Measurements from ENCODE around the gene CDH13. TPM values are rescaled to one million over a fixed set of nuclear protein-coding genes. Genes with fewer than 3 reads are reported as not detected.

Gene CDH13
- total RNA-seq, 1 experiment from 2014 or later, result 2.1 TPM

GRCh38 chr16:83046664-83047063, 419.9 kb downstream of the CDH13 start:
- POLR2A ChIA-PET (ENCODE audit: low non-redundant PET), result no interaction called here
- Histone ChIP-seq H3K27me3 (replicated peaks; ENCODE audit: insufficient read depth, low read depth, low read length, poor library complexity) (no peaks in the 10 kb centered on the region), H3K9me3 (ENCODE audit: low read depth, low read length, poor library complexity, severe bottlenecking) (no peaks in the 10 kb centered on the region), H3K36me3 (ENCODE audit: insufficient read depth, low read length, poor library complexity, severe bottlenecking) (no peaks in the 10 kb centered on the region), H3K27ac (ENCODE audit: low read depth, low read length, poor library complexity, severe bottlenecking) (no peak overlapping the region), H3K4me1 (ENCODE audit: insufficient read depth, low read length, poor library complexity, severe bottlenecking) (peaks cover 8% of the 10 kb centered on the region), H3K4me3 (ENCODE audit: low read depth, low read length, poor library complexity, severe bottlenecking) (no peak overlapping the region)
- BruUV-seq (replicated peaks), result no TSS peak
- peak; percentile 85 for DNase-seq (ENCODE audit: low spot score)
- intact Hi-C loops (cut with micrococcal nuclease; ENCODE audit: unreplicated experiment), result no loop called here
- TF ChIP-seq EZH2 (IDR thresholded peaks at IDR 0.05; ENCODE audit: borderline replicate concordance, low read depth, low read length, poor library complexity, severe bottlenecking), result no peak
- TF ChIP-seq CTCF (conservative IDR thresholded peaks at IDR 0.05; ENCODE audit: low read depth, low read length), result no peak
- CTCF ChIA-PET, result no interaction called here

GRCh38 chr16:83051451-83051850, 424.7 kb downstream of the CDH13 start:
- DNase-seq (ENCODE audit: low spot score), result no peak
- Histone ChIP-seq H3K9me3 (ENCODE audit: low read depth, low read length, poor library complexity, severe bottlenecking) (no peaks in the 10 kb centered on the region), H3K27me3 (replicated peaks; ENCODE audit: insufficient read depth, low read depth, low read length, poor library complexity) (no peaks in the 10 kb centered on the region), H3K4me3 (ENCODE audit: low read depth, low read length, poor library complexity, severe bottlenecking) (no peak overlapping the region), H3K27ac (ENCODE audit: low read depth, low read length, poor library complexity, severe bottlenecking) (no peak overlapping the region), H3K36me3 (ENCODE audit: insufficient read depth, low read length, poor library complexity, severe bottlenecking) (no peaks in the 10 kb centered on the region), H3K4me1 (ENCODE audit: insufficient read depth, low read length, poor library complexity, severe bottlenecking) (peaks cover 2% of the 10 kb centered on the region)
- TF ChIP-seq EZH2 (IDR thresholded peaks at IDR 0.05; ENCODE audit: borderline replicate concordance, low read depth, low read length, poor library complexity, severe bottlenecking) (no peak), CTCF (conservative IDR thresholded peaks at IDR 0.05; ENCODE audit: low read depth, low read length) (no peak)
- CTCF ChIA-PET, result no interaction called here
- BruUV-seq (replicated peaks), result no TSS peak
- POLR2A ChIA-PET (ENCODE audit: low non-redundant PET), result no interaction called here
- intact Hi-C loops (cut with micrococcal nuclease; ENCODE audit: unreplicated experiment), result no loop called here

GRCh38 chr16:83054283-83054682, 427.5 kb downstream of the CDH13 start:
- intact Hi-C loops (cut with micrococcal nuclease; ENCODE audit: unreplicated experiment), result no loop called here
- Histone ChIP-seq H3K36me3 (ENCODE audit: insufficient read depth, low read length, poor library complexity, severe bottlenecking) (no peaks in the 10 kb centered on the region), H3K4me3 (ENCODE audit: low read depth, low read length, poor library complexity, severe bottlenecking) (no peak overlapping the region), H3K9me3 (ENCODE audit: low read depth, low read length, poor library complexity, severe bottlenecking) (no peaks in the 10 kb centered on the region), H3K27ac (ENCODE audit: low read depth, low read length, poor library complexity, severe bottlenecking) (no peak overlapping the region), H3K27me3 (replicated peaks; ENCODE audit: insufficient read depth, low read depth, low read length, poor library complexity) (no peaks in the 10 kb centered on the region), H3K4me1 (ENCODE audit: insufficient read depth, low read length, poor library complexity, severe bottlenecking) (no peaks in the 10 kb centered on the region)
- DNase-seq (ENCODE audit: low spot score), result no peak
- ChIA-PET CTCF (no interaction called here), POLR2A (ENCODE audit: low non-redundant PET) (no interaction called here)
- no peak for TF ChIP-seq EZH2 (IDR thresholded peaks at IDR 0.05; ENCODE audit: borderline replicate concordance, low read depth, low read length, poor library complexity, severe bottlenecking)
- no peak for TF ChIP-seq CTCF (conservative IDR thresholded peaks at IDR 0.05; ENCODE audit: low read depth, low read length)
- no TSS peak for BruUV-seq (replicated peaks)

Data from A673 (cell line).